Measurements from ENCODE around the gene DIPK1C.
"Not testable (repeated sequence)": the region's sequence is repeated elsewhere in the genome, so short reads cannot be mapped to it uniquely, and the experiment has no call there.

DIPK1C gene

DNA sequence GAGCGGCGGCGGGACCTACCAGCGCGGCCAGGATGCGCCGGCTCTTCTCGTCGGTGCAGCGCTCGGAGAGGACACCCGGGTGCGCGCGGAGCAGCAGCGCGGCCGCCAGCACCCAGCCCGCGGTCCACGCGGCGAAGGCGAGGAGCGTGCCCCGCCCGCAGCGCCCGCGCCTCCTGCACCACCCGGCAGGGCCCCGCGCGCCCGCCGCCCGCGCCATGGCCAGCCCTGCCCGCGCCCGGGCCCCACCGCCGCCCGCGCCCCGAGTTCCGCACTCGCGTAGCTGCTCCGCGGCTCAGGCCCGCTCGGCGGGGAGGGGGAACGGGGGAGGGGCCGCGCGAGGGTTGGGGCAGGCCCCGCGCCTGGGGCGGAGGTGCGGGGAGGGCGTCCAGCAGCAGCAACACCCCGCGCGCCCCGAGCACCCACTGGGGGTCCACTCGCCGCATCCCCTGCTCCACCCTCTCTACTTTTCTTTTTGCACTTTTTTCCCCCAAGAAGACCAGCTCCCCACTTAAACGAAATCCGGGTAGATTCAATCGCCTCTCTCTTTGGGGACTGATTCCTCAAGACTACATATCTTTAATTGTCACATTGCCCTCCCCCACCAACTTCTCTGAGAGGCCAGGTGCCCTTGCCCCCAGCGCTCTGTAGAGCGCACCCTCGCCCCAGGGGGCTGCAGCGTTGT lies at the start of gene DIPK1C:
Gene DIPK1C, minus strand, starts transcription at position 266 of the 682 bp plus-strand sequence. Its CDS starts 49 bp downstream, at position 217.
- DNase-seq (ENCODE audit: low read depth): no peak

DNA sequence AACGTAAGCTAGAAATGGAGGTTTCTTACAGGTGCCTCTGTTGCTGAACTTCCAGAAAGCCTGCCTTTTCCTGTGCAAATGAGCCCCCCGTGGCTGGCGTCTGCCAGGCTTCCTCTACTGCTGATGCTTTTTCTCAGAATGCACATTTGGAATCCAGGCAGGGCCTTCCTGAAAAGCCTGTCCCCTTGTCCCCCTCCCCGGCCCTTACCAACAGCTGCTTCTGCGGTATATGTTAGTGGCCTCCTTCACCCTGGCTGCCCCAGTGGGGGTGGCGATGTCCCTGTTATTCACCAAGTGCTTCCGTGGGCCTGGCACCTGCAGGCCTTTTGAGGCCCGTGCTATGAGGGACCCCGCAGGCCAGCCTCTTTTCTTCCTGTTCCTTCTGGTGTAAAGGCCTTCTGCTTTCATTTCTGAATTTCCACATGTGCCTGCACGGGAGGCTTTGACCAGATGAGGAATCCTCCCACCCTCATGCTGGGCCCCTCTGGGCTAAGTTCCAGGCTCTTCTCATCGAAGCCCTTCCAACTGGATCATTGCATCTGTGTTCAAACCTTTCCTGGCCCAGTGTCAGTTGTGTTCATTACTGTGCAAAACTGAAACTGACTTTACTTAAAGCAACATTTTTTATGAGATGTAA lies 49.5 kb upstream of the DIPK1C start:
- DNase-seq (ENCODE audit: low read depth): no peak

DNA sequence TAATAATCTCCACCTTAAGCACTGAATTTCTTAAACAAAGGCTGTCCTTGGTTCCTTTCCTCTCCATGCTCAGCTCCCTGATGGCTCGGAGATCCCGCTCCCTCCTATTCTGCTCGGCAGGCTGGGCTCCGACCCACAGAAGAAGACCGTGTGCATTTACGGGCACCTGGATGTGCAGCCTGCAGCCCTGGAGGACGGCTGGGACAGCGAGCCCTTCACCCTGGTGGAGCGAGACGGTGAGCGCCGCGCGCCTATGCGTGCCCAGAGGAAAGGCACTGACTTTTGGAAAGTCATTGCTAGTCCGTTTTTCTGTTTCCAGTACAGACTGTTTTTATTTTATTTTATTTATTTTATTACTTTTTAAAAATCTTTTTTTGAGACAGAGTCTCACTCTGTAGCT lies 48.7 kb upstream of the DIPK1C start:
- no peak for DNase-seq (ENCODE audit: low read depth)

DNA sequence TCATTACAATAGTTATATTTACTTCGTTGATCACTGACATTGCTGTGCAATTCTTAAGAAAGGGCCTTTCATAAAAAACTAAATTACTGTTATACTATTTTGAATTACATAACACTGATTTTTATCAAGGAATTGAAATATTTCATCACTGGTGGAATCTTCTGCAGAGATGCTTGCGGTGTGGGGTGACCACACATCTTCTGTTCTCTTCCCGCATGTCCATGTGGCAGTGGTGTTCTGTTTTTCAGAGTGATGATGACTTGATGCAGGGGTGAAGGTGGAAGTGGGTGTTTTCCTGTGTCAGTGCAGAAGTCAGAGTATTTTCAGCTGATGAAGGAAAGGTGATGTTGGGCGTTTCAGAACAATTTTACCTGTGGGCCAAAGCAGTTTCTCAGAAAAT lies 46.0 kb upstream of the DIPK1C start:
- DNase-seq (ENCODE audit: low read depth): no peak

DNA sequence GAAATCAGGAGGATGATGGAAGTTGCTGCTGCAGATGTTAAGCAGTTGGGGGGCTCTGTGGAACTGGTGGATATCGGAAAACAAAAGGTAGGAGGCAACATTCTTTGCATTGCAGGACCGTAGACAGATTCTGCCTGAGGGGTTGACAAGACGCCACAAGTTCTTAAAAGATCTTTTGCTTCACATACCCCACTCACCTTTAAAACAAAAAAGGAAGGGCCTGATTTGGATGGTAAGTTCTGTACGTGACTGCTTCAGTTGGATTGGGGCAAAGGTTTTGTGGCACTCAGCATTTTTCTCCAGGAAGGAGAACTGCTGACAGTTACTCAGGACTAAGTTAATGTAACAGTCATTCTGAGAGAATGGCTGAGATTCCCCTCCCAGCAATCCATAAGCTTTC lies 44.3 kb upstream of the DIPK1C start:
- no peak for DNase-seq (ENCODE audit: low read depth)

DNA sequence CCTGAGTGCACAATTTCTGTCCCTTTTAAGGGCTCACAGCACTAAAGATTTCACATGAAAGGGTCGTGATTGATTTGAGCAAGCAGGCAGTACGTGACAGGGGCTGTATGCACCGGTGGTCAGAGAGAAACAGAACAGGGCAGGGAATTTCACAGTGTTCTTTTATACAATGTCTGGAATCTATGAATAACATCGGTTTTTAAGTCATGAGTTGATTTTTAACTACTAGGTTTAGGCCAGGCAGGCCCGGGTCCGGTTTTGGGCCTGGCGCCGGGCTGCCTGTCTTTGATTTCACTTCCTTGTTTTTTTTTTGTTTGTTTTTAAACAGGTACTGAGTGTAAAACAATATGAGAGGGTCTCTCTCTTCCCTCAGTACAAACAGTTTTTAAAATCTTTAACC lies 43.7 kb upstream of the DIPK1C start:
- not testable (repeated sequence) for DNase-seq (ENCODE audit: low read depth)

DNA sequence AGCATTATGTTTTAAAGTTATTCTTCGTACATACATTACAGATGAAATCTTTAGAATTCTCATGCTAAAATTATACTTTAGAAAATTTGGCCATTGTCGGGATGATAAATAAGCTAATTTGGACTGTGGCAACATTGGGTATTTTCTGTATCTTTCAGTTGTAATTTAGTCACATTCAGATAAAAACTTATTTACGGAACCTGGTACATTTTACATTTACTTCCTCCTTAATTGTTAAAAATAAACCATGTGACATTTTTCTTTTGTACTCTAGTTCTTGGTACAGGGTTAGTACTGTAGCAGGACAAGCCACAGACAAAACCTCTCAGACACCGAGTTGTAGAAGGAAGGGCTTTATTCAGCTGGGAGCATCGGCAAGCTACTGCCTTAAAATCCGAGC lies 43.3 kb upstream of the DIPK1C start:
- DNase-seq (ENCODE audit: low read depth): no peak

DNA sequence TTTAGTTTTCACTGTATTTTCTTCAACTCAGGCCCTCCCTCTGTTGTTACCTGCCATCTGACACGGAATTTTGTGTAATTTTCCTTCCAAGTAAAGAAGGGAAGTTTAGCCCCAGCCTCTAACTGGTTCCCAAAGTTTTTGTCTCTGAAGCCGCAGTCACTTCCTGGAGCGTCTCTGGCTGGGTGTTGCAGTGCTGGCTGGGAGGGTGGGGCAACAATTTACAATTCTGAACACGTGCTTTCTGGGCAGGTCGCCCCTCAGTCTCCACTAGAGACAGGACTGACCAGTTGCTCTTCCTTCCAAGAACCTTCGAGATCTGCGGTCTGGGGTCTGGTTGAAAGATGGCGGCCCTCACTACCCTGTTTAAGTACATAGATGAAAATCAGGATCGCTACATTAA lies 42.5 kb upstream of the DIPK1C start:
- peak; percentile 34 for DNase-seq (ENCODE audit: low read depth)

DNA sequence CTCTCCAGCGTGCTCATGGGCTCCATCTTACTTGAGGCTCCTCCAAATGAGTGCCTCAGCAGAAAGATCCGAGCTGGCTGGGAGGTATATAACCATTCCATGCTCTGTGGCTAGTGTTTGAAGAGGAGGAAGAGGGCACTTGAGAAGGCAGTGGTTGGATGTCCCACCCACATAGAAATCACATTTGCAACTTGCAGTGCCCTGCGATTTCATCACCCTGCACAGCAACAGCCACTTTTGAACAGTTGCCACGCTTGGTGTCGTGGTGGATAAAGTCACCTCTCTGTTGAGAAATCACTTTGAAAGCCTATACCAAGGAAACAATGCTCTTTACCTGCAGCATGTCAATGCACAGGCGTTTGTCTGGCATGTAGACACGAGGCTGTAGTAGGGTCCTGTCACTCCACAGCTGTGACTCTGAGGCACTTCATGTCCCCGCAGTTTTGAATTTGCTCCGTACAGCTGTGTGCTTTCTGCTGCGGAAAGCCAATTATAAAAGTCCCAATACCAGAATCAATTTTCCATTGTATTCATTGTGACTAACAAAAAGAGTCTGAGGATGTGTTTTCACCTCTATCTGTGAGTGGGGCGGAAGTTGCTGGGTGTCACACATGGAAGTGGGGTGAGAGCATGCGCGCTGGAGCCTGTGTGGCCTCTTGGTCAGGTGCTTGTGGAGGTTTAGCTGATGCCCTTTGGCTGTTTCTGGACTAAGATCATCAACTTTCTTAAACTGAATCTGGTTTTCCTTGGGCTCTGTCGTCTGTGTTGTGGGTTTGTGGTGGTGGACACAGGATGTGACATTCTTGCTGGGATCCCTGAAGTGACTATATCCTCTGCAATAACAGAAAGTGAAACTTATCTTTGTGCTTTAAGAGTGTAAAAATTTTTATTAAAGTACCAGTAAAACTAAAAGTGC lies 41.9 kb upstream of the DIPK1C start:
- DNase-seq (ENCODE audit: low read depth): no peak

DNA sequence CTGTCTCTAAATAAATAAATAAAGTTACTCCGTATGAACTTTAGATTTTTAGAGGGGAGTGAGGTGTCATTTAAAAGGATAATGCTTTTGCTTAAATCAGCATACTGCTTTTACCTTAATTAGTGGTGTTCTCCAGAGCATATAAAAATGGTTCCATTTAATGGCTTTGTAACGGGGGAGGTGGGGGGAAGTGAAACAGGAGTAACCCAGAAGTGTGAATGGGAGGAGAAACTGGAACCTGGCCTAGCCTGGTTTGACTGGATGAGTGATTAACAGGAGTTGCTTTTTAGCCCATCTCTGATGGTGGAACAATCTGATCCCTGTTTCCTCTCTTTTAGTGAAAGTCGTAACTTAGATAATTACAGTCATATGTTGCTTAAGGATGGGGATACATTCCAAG lies 40.7 kb upstream of the DIPK1C start:
- no peak for DNase-seq (ENCODE audit: low read depth)

DNA sequence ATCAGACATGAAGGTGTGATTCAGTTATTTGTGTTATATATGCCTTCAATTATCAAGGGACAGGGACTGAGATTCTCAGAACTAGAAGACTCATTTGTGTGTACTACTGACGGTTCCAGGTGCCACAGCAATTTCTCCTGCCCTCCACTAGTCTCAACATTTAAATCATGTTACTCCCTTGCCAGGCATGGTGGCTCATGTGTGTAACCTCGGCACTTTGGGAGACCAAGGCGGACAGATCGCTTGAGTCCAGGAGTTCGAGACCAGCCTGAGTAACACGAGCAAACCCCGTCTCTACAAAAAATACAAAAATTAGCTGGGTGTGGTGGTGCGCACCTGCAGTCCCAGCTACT lies 40.2 kb upstream of the DIPK1C start:
- no peak for DNase-seq (ENCODE audit: low read depth)

DNA sequence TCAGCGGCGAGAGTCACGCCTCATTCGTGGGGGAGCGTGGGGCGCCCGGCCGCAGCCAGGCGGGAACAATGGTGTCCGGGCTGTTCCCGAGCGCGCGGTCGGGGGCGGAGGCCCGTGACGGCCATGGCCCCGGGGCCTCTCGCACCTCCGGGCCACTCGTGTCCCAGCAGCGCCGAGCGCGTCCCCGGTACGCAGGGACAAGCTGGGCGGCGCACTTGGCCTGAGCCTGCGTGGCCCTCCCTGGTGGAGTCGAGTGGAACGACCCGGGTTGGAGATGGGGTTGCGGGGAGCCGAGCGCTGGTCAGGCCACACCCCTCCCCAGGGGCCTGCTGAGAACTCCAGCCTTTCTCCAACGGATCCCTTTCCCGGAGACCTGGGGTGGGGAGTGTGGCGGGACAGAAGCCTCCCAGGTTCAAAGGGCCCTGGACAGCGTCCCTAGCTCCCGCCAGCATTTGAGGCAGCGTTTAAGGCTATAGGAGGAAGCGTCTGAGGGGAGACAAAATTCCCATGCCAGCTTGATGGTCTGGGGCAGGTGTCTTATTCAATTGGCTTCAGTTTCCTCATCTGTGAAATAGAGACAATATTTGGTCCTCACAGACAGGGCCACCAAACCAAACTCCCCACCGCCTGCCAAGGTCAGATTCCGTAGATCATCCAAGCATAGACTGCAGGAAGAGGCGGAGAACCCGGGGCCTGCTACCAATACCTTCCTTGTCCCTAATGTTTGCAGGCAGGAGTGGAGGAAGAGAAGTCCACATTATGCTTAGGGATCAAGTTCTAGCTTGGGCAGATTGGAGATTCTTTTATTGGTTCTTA lies 39.6 kb upstream of the DIPK1C start:
- peak; percentile 54 for DNase-seq (ENCODE audit: low read depth)

DNA sequence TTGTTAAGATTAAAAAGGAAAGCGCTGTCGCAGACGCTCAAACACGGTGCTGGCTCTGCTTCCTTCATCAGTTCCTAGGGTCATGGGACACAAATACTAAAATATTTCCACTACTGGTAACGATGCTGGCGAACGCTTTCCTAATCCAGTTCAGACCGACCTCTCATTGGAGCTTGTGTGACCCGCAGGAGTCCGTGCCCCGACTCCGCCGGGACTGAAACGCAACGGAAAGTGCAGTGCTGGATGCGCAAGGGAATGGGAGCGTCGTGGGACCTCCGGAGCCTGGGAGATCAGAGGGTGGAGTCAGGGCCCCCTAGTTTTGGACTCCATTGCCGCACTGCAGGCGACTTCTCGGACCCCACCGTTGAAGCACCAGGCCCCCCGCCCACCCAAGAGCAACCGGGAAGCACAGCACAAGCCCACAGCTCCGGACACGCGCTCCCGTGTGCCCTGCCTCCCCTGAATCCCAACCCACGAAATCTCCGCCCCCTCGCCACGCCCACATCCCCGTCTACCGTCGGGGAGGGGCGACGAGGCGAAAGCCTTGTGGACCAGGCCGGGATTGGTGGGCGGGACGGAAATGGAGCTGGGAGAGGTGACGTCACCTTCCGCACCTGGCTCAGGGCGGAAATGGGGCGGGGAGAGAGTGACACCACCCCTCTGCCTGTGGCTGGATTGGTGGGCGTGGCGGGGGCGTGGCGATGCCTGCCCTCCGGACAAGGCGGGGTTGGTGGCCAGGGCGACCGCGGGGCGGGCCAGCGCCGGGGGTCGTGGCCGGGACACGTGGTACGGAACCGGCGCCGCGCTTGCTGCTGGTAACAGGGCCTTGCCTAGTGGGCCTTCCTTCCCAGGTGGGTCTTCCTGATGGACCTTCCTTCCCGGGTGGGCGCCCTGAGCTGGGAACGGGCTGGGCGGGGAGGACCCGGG lies 38.7 kb upstream of the DIPK1C start, which contains the start of gene CNDP2:
Gene CNDP2, plus strand, starts transcription at position 783 of the 927 bp plus-strand sequence. CDS start 3,611 bp downstream, outside the sequence.
- DNase-seq (ENCODE audit: low read depth): peak; percentile 98

DNA sequence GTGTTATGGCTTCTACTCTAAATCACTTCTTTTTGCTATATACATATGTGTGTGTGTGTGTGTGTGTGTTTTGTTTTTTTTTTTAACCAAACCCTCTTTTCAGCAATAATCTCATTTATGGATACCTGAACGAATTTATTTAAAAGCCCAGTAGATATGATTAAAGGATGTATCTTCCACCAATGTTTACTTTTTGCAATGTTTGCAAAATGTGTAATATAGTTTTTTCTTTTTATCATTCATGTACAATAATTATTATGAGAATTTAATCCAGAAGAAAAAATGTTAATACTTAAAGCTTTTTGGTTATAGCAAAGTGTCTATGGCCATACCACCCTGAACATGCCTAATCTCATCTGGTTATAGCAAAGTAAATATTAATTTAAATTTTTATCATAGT lies 37.4 kb upstream of the DIPK1C start:
- no peak for DNase-seq (ENCODE audit: low read depth)

DNA sequence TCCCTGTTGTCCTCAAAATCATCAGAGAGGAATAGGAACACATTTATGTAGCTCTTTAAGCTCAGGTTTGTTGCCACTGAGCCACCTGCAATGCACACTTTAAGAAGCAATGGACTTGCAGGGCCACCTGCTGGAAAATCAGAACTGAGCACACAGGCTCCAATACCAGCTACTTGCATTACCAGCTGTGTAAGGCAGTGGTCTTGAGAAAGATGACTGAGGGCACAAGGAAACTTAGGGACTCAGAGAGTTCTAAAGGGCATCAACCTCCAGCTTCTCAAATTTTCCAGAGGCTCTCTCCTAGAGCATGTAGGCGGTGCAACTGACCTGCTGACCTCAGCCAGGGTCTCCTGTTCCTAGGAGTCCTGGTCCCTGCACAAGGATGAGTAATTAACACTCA lies 36.6 kb upstream of the DIPK1C start:
- peak; percentile 39 for DNase-seq (ENCODE audit: low read depth)

DNA sequence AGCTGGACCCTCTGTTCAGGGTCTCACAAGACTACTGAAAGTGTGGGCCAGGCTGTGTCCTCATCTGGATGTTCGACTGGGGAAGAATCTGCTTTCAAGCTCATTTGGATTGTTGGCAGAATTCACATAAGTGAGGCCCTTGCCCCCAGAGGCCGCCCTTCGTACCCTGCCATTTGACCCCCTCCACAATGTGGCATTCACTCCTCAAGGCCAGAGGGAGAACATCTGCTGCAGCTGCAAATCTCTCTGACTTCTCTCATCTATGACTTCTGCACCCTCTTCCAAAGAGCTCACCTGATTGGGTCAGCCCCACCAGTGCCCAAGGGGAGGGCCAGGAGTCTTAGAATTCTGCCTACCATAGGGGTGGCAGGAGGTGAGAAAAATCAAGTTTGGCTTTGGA lies 35.2 kb upstream of the DIPK1C start:
- DNase-seq (ENCODE audit: low read depth): no peak

DNA sequence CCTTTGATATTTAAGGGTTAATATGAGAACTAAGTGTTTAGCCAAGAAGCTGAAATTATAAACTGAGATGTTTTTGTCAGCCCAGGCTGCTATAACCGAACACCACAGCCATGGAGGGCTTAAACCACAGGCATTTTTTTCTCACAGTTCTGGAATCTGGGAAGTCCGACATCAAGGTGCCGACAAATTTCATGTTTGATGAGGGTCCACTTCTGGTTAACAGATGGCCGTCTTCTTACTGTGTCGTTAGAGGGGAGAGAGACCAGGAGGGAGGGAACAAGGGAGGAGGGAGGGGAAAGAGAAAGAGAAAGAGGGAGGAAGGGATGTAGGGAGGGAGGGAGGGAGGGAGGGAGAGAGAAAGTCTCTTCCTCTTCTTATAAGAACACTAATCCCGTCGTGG lies 32.6 kb upstream of the DIPK1C start:
- DNase-seq (ENCODE audit: low read depth): no peak

DNA sequence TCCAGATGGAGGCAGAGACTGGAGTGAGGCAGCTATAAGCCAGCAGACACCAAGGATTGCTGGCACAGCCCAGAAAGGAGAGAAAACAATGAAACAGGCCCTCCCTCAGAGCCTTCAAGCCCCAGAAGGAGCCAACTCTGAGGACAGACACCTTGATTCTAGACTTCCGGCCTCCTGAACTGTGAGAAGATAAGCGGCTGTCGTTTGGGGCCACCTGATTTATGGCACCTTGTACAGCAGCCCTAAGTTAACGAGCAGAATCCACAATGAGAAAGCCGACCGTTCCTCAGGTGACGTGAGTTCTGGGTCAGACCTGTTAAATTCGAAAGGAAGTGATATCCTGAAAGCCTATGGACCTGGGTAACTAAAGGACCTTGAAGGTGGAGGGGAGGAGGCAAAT lies 31.8 kb upstream of the DIPK1C start:
- DNase-seq (ENCODE audit: low read depth): no peak

DNA sequence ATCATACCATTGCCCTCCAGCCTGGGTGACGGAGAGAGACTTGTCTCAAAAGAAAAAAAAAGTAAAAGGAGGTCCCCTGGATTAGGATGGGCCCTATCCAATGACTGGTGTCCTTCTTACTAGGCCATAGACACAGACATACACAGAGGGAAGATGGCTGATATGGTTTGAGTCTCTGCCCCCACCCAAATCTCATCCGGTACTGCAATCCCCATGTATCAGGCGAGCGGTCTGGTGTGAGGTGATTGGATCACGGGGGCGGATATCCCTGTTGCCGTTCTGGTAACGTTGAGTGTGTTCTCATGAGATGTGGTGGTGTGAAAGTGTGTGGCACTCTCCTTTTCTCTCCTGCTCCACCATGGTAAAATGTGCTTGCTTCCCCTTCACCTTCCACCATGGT lies 31.2 kb upstream of the DIPK1C start:
- DNase-seq (ENCODE audit: low read depth): no peak

DNA sequence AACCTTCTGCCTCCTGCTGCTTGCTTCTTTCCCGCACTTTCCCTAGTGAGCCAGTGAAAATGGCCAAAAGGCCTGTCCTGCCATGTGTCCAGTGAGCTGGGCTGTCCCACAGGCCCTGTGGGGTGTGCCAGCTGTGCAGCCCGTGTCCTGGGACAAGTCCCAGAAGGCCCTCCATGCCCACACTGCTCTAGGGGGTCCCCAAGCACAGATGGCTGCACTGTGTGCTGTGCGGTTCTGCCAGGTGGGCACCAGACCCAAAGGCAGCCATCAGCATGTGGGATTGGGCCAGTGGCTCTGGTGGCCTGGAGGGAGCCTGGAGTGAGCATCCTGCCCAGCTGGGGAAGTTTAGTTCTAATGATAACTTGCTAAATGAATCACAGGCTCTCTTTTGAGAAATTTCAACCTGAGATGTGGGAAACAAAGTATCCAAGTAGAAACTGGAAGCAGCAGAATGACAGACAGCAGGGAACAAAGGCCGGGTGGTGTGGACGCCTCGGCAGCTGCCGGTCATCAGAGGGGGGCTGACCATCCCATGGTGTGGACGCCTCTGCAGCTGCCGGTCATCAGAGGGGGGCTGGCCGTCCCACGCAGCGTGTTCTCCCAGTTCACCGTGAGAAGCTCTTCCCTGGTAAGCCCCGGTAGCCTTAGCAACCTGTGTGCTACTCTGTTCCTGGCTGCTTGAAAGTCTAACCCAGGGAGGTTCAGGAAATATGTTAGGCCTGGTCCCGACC lies 29.2 kb upstream of the DIPK1C start:
- no peak for DNase-seq (ENCODE audit: low read depth)

All from fibroblast of gingiva (primary cell).